Breast epithelium (tissue), 3 donors: ENCODE measurements around the gene POLR1B.

Experiments
- CTCF ChIP-seq, 3 donors: fragments of 450-650 bp; IDR thresholded peaks; one replicate each; pipeline ENCODE4 v1.5.1; 2016 to 2017; ENCODE audit warnings: antibody characterized with exemption in 3 of 3, mild to moderate bottlenecking in 3 of 3, moderate library complexity in 3 of 3
- POLR2A ChIP-seq: fragments of 450-650 bp; IDR thresholded peaks from one replicate; pipeline ENCODE4 v1.6.1; 2016; ENCODE audit warnings: antibody characterized with exemption, mild to moderate bottlenecking, moderate library complexity
- POLR2AphosphoS5 ChIP-seq, 3 donors: sonication (generic); formaldehyde crosslinking; IDR thresholded peaks; one replicate each; pipeline ENCODE4 v1.6.1; 2017; ENCODE audit warnings: antibody characterized with exemption in 3 of 3

DNA sequence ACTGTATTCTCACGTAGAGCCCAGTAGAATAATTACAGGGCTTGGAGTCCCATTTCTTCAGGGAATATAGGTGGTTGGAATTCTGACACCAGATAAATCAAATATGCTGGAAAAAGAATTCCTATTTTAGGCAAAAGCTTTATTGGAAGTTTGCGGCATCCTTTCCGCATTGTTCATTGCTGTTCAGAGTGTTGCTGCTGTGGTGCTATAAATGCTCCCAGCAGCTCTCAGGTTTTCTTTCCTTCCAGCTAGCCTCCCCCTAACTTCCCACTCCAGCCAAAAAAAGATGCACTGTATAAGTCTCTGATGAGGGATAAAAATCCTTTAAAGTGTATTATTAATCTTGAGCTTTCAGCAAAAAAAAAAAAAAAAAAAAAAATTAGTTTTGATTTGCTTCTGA is 25.5 kb upstream of the POLR1B start:
- TF ChIP-seq CTCF (IDR thresholded peaks at IDR 0.05), result no peak
- TF ChIP-seq POLR2AphosphoS5 (IDR thresholded peaks at IDR 0.05), result no peak
- TF ChIP-seq POLR2A, result no peak
